Posterior vena cava (tissue), 2 donors: Measurements from ENCODE around the gene PIGP. TPM values are rescaled to one million over a fixed set of nuclear protein-coding genes. Genes with fewer than 3 reads are reported as not detected.

Experiments used
- DNase-seq: peaks from one replicate; pipeline ENCODE4 v3.0.0-alpha.2; 2020; ENCODE audit warnings: low spot score
- intact Hi-C, 2 donors: fragments of 100-400 bp; cut with DNase I; formaldehyde crosslinking; loops; one replicate each; pipeline versions ENCODE4 v1.14.1 to v1.14.2; 2022 to 2023
- total RNA-seq, 2 donors: library from RNA; stranded (reverse); fragmentation: NEBNext Ultra II Directional; extraction: Animal tissue kit (Norgen Biotek cat#: 25700); gene quantifications; one replicate each; pipeline ENCODE4 v1.2.1, GENCODE V29; 2021
- donor health status: DM: yes; HTN: yes; CAD: no.
- donor health status: DM: yes; HTN: yes; CAD: no.

PIGP gene
- total RNA-seq, 2 donors from 2014 or later, result 23.7 to 28.9 TPM

- intact Hi-C loops, result no loop called here
- DNase-seq, result no peak
These were observed 6.4 kb upstream of the PIGP start for GRCh38 chr21:37079211-37079824.

GRCh38 chr21:37077403-37077802, 4.5 kb upstream of the PIGP start:
- no peak for DNase-seq
- intact Hi-C loops, result no loop called here

GRCh38 chr21:37076087-37076850, 3.4 kb upstream of the PIGP start:
- DNase-seq, result no peak
- intact Hi-C loops, result no loop called here

- intact Hi-C loops, result no loop called here
- no peak for DNase-seq
These were observed 2.4 kb upstream of the PIGP start for GRCh38 chr21:37075214-37075770.

- no peak for DNase-seq
- intact Hi-C loops, result no loop called here
These were observed 1.7 kb upstream of the PIGP start for GRCh38 chr21:37074546-37074945.

- no peak for DNase-seq
- intact Hi-C loops, result no loop called here
These were observed 1.3 kb upstream of the PIGP start for GRCh38 chr21:37074197-37074510.

- peak; percentile 87 for DNase-seq
- intact Hi-C loops, result no loop called here
These were observed 736 bp upstream of the PIGP start for GRCh38 chr21:37073417-37074196.

- DNase-seq, result no peak
These were observed 440 bp downstream of the PIGP start for GRCh38 chr21:37072274-37072987.

GRCh38 chr21:37071561-37072273, 1.2 kb downstream of the PIGP start:
- peak; percentile 90 for DNase-seq
- intact Hi-C loops, result no loop called here

More at GRCh38 chr21:37072274-37072987, 440 bp downstream of the PIGP start:
- intact Hi-C loops, result no loop called here

- intact Hi-C loops, result no loop called here
These were observed 7.2 kb downstream of the PIGP start for GRCh38 chr21:37065561-37066177.

GRCh38 chr21:37064841-37065240, 8.0 kb downstream of the PIGP start:
- no peak for DNase-seq
- intact Hi-C loops, result no loop called here

More at GRCh38 chr21:37065561-37066177, 7.2 kb downstream of the PIGP start:
- DNase-seq, result no peak

- intact Hi-C loops, result no loop called here
- DNase-seq, result no peak
These were observed 9.4 kb downstream of the PIGP start for GRCh38 chr21:37063433-37063832.

- no peak for DNase-seq
- intact Hi-C loops, result no loop called here
These were observed 10.3 kb downstream of the PIGP start for GRCh38 chr21:37062593-37062935.

GRCh38 chr21:37061926-37062592, 10.8 kb downstream of the PIGP start:
- intact Hi-C loops, result no loop called here
- no peak for DNase-seq

- intact Hi-C loops, result no loop called here
- peak; percentile 77 for DNase-seq
These were observed 12.6 kb downstream of the PIGP start for GRCh38 chr21:37060296-37060695.

- intact Hi-C loops, result no loop called here
- DNase-seq, result no peak
These were observed 13.7 kb downstream of the PIGP start for GRCh38 chr21:37059181-37059580.

- no peak for DNase-seq
- intact Hi-C loops, result no loop called here
These were observed 14.6 kb downstream of the PIGP start for GRCh38 chr21:37058261-37058660.

GRCh38 chr21:37057614-37058013, 15.3 kb downstream of the PIGP start:
- no peak for DNase-seq
- intact Hi-C loops, result no loop called here
